Measurements from ENCODE around the gene SGMS1. TPM values are rescaled to one million over a fixed set of nuclear protein-coding genes. Genes with fewer than 3 reads are reported as not detected.

The SGMS1 gene
- total RNA-seq, 1 experiment from 2014 or later: 20.4 TPM

GRCh38 chr10:50289196-50289595 lies 334.6 kb downstream of the SGMS1 start:
- H3K14ac ChIP-seq (ENCODE audit: insufficient read depth, low read length): no peak overlapping the region
- no peaks in the 10 kb centered on the region for H3K9me3 Mint-ChIP-seq
- H3K4me3 Mint-ChIP-seq: no peak overlapping the region
- H3K4ac ChIP-seq (ENCODE audit: low read depth, low read length): no peak overlapping the region
- no peaks in the 10 kb centered on the region for H3K27me3 Mint-ChIP-seq (ENCODE audit: low read depth)
- H4K8ac ChIP-seq (replicated peaks; ENCODE audit: insufficient read length, low read depth, low read length): no peak overlapping the region
- no peak overlapping the region for H2BK20ac ChIP-seq (ENCODE audit: low read depth, low read length, poor library complexity, severe bottlenecking)
- H3K36me3 Mint-ChIP-seq (ENCODE audit: insufficient read depth in 1 of 3, low read depth in 3 of 3): no peaks in the 10 kb centered on the region
- no peak overlapping the region for H2BK5ac ChIP-seq (ENCODE audit: insufficient read length, low read length)
- no peak overlapping the region for H2AFZ ChIP-seq (ENCODE audit: low read length)
- H3K27me3 ChIP-seq (ENCODE audit: insufficient read depth, low read length): no peaks in the 10 kb centered on the region
- no peak overlapping the region for H3K56ac ChIP-seq (ENCODE audit: insufficient read length, low read depth, low read length)
- no peaks in the 10 kb centered on the region for H3K79me1 ChIP-seq (ENCODE audit: insufficient read depth, low read depth, low read length, poor library complexity, severe bottlenecking)
- H3K9me3 ChIP-seq (ENCODE audit: control insufficient read depth, low read depth, low read length): no peaks in the 10 kb centered on the region
- no peak overlapping the region for H3K18ac ChIP-seq (ENCODE audit: insufficient read length, low read depth, low read length)
- H2BK12ac ChIP-seq (ENCODE audit: insufficient read length, low read depth, low read length): no peak overlapping the region
- no peak overlapping the region for H3K27ac ChIP-seq (ENCODE audit: insufficient read length, low read depth, low read length)
- no peaks in the 10 kb centered on the region for H3K23me2 ChIP-seq (ENCODE audit: insufficient read length, low read depth, low read length, poor library complexity, severe bottlenecking)
- peaks cover 0 to 10% of the 10 kb centered on the region in 2 experiments; a peak in 1 of 4 replicates for H3K4me1 Mint-ChIP-seq
- no peaks in the 10 kb centered on the region for H3K79me2 ChIP-seq (ENCODE audit: insufficient read depth, low read length)
- H3T11ph ChIP-seq (ENCODE audit: low read length): no peak overlapping the region
- no peak overlapping the region for H3K9ac ChIP-seq (ENCODE audit: extremely low read depth, insufficient read length, low read length)
- H3K27ac Mint-ChIP-seq: no peak overlapping the region
- no peak overlapping the region for H2AK5ac ChIP-seq (ENCODE audit: insufficient read length, low read length)
- H3K4me1 ChIP-seq (ENCODE audit: insufficient read depth, low read length): no peaks in the 10 kb centered on the region
- no peak overlapping the region for H4K91ac ChIP-seq (ENCODE audit: insufficient read length, low read depth, low read length)
- no peak overlapping the region for H2BK15ac ChIP-seq (ENCODE audit: low read depth, low read length)
- H3K23ac ChIP-seq (ENCODE audit: insufficient read length, low read depth, low read length): no peak overlapping the region
- no CpG with 5 or more reads among the region's 6 CpGs for WGBS (ENCODE audit: extremely low coverage, insufficient read length, low lambda C conversion rate)
- TF ChIP-seq, protein P1, sequence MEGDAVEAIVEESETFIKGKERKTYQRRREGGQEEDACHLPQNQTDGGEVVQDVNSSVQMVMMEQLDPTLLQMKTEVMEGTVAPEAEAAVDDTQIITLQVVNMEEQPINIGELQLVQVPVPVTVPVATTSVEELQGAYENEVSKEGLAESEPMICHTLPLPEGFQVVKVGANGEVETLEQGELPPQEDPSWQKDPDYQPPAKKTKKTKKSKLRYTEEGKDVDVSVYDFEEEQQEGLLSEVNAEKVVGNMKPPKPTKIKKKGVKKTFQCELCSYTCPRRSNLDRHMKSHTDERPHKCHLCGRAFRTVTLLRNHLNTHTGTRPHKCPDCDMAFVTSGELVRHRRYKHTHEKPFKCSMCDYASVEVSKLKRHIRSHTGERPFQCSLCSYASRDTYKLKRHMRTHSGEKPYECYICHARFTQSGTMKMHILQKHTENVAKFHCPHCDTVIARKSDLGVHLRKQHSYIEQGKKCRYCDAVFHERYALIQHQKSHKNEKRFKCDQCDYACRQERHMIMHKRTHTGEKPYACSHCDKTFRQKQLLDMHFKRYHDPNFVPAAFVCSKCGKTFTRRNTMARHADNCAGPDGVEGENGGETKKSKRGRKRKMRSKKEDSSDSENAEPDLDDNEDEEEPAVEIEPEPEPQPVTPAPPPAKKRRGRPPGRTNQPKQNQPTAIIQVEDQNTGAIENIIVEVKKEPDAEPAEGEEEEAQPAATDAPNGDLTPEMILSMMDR (conservative IDR thresholded peaks at IDR 0.05): no peak
- H3K4me2 ChIP-seq (ENCODE audit: insufficient read depth, insufficient read length, low read length): no peak overlapping the region
- H4K20me1 ChIP-seq (ENCODE audit: control insufficient read depth, insufficient read depth, insufficient read length): no peaks in the 10 kb centered on the region
- no peak for DNase-seq
- no peak overlapping the region for H2BK120ac ChIP-seq (ENCODE audit: low read depth, low read length, poor library complexity, severe bottlenecking)
- H4K5ac ChIP-seq (ENCODE audit: insufficient read length, low read depth, low read length): no peak overlapping the region
